SK-N-SH (cell line): ENCODE data around the gene NUAK1. TPM values are rescaled to one million over a fixed set of nuclear protein-coding genes. Genes with fewer than 3 reads are reported as not detected.

Source experiments
- CTCF ChIA-PET: fragments of 300-600, 350-600 bp; formaldehyde crosslinking; extraction: SDS; loops from one replicate; lab custom pipeline; 2021; lab: Yijun Ruan, JAX
- POLR2A ChIA-PET: fragments of 350-600 bp; sonication (Branson Sonifier 250); formaldehyde crosslinking; extraction: SDS; loops from one replicate; lab custom pipeline; 2020; ENCODE audit warnings: antibody characterized with exemption, inconsistent platforms; lab: Yijun Ruan, JAX
- DNase-seq: peaks from one replicate; pipeline ENCODE4 v3.0.0; 2012
- H2AFZ ChIP-seq: fragments of 200-600 bp; sonication (generic); 2 replicates; pipeline ENCODE4 v1.8.1; 2016; ENCODE audit warnings: antibody characterized with exemption, mild to moderate bottlenecking, low read depth
- H3F3A ChIP-seq: fragments of 200-600 bp; sonication (generic); replicated peaks from 2 replicates; pipeline ENCODE3; 2016; ENCODE audit warnings: antibody characterized with exemption, mild to moderate bottlenecking; ENCODE audit not compliant: insufficient read depth
- H3K27ac ChIP-seq, 2 experiments: fragments of 200-500 bp in 1 of 2; fragments of 200-600 bp in 1 of 2; sonication (Bioruptor generic) in 1 of 2; sonication (generic), shearing (Covaris generic) in 1 of 2; 2 replicates each; pipeline versions ENCODE4 v1.5.1 to v1.6.1; 2014 to 2016; ENCODE audit warnings: low read depth in 2 of 2, inconsistent platforms in 1 of 2, low read length in 1 of 2, mild to moderate bottlenecking in 1 of 2, mixed read lengths in 1 of 2
- H3K27me3 ChIP-seq: fragments of 200-600 bp; sonication (generic), shearing (Covaris generic); 2 replicates; pipeline ENCODE4 v1.6.1; 2016; ENCODE audit warnings: mixed run types; ENCODE audit not compliant: insufficient read depth
- H3K36me3 ChIP-seq, 2 experiments: fragments of 200-500 bp in 1 of 2; fragments of 200-600 bp in 1 of 2; sonication (Bioruptor generic) in 1 of 2; sonication (generic) in 1 of 2; replicated peaks in 1 of 2; 2 replicates each; pipeline versions ENCODE3 to v1.5.1; 2014 to 2016; ENCODE audit warnings: low read length in 1 of 2, mild to moderate bottlenecking in 1 of 2; ENCODE audit not compliant: insufficient read depth in 2 of 2, control insufficient read depth in 1 of 2
- H3K4me1 ChIP-seq, 2 experiments: fragments of 200-500 bp in 1 of 2; fragments of 200-600 bp in 1 of 2; sonication (Bioruptor generic) in 1 of 2; sonication (generic), shearing (Covaris generic) in 1 of 2; 2 replicates each; pipeline versions ENCODE4 v1.5.1 to v1.6.1; 2014 to 2016; ENCODE audit warnings: low read depth in 1 of 2, low read length in 1 of 2, mixed run types in 1 of 2; ENCODE audit not compliant: insufficient read depth in 2 of 2, control insufficient read depth in 1 of 2
- H3K4me2 ChIP-seq: fragments of 200-600 bp; sonication (generic), shearing (Covaris generic); 2 replicates; pipeline ENCODE4 v1.6.1; 2017; ENCODE audit warnings: mixed run types
- H3K4me3 ChIP-seq, 2 experiments: fragments of 200-500 bp in 1 of 2; fragments of 200-600 bp in 1 of 2; sonication (Bioruptor generic) in 1 of 2; sonication (generic), shearing (Covaris generic) in 1 of 2; 2 replicates each; pipeline versions ENCODE4 v1.5.1 to v1.8.1; 2014 to 2016; ENCODE audit warnings: low read depth in 2 of 2, inconsistent platforms in 1 of 2, low read length in 1 of 2, mild to moderate bottlenecking in 1 of 2, mixed read lengths in 1 of 2, moderate library complexity in 1 of 2
- H3K79me2 ChIP-seq: fragments of 200-600 bp; sonication (generic); 2 replicates; pipeline ENCODE4 v1.8.1; 2017; ENCODE audit warnings: mild to moderate bottlenecking; ENCODE audit not compliant: insufficient read depth
- H3K9ac ChIP-seq: fragments of 200-600 bp; sonication (generic); 2 replicates; pipeline ENCODE4 v1.6.1; 2017; ENCODE audit warnings: mixed run types
- H3K9me2 ChIP-seq: fragments of 200-600 bp; sonication (generic); 2 replicates; pipeline ENCODE4 v1.6.1; 2017; ENCODE audit warnings: mixed run types
- H3K9me3 ChIP-seq: fragments of 200-600 bp; sonication (generic); 2 replicates; pipeline ENCODE4 v1.6.1; 2017; ENCODE audit warnings: mixed run types, mild to moderate bottlenecking, moderate library complexity
- H4K20me1 ChIP-seq: fragments of 200-600 bp; sonication (generic); 2 replicates; pipeline ENCODE4 v1.6.1; 2017; ENCODE audit warnings: mild to moderate bottlenecking, mixed run types; ENCODE audit not compliant: insufficient read depth
- EP300 ChIP-seq, 2 experiments: IDR thresholded peaks; 2 replicates each; pipeline versions ENCODE4 v1.4.0 to v1.6.1; 2012; ENCODE audit warnings: borderline replicate concordance in 1 of 2, low read depth in 1 of 2, low read length in 1 of 2
- FOSL2 ChIP-seq: IDR thresholded peaks from 2 replicates; pipeline ENCODE4 v1.4.0; 2012; ENCODE audit warnings: low read depth, mild to moderate bottlenecking, moderate library complexity, borderline replicate concordance
- FOXJ3 ChIP-seq: sonication (generic); formaldehyde crosslinking; IDR thresholded peaks from 2 replicates; pipeline ENCODE4 v1.5.1; 2020; ENCODE audit warnings: mild to moderate bottlenecking, missing genetic modification reagents
- GABPA ChIP-seq: IDR thresholded peaks from 2 replicates; pipeline ENCODE4 v1.4.0; 2012; ENCODE audit warnings: low read depth, mild to moderate bottlenecking
- GATA2 ChIP-seq: sonication (generic); formaldehyde crosslinking; IDR thresholded peaks from 2 replicates; pipeline ENCODE4 v1.5.0; 2020; ENCODE audit warnings: mild to moderate bottlenecking, missing genetic modification reagents
- MEF2A ChIP-seq: IDR thresholded peaks from 2 replicates; pipeline ENCODE4 v1.4.0; 2012; ENCODE audit warnings: low read depth, borderline replicate concordance
- MXI1 ChIP-seq: IDR thresholded peaks from 2 replicates; pipeline ENCODE4 v1.6.1; 2012; ENCODE audit warnings: mild to moderate bottlenecking, low read depth, low read length, improper control_type of control experiment
- NFIC ChIP-seq: IDR thresholded peaks from 2 replicates; pipeline ENCODE4 v1.4.0; 2012; ENCODE audit warnings: borderline replicate concordance
- NRF1 ChIP-seq: IDR thresholded peaks from 2 replicates; pipeline ENCODE4 v1.6.1; 2012; ENCODE audit warnings: low read depth, mild to moderate bottlenecking, low read length
- PBX3 ChIP-seq: IDR thresholded peaks from 2 replicates; pipeline ENCODE4; 2012
- RCOR1 ChIP-seq: fragments of 150-350 bp; IDR thresholded peaks from 2 replicates; pipeline ENCODE4 v1.6.1; 2017; ENCODE audit warnings: antibody characterized with exemption, low read length
- RFX5 ChIP-seq: IDR thresholded peaks from 2 replicates; pipeline ENCODE4 v1.6.1; 2012; ENCODE audit warnings: mild to moderate bottlenecking, improper control_type of control experiment, low read length
- RXRA ChIP-seq: IDR thresholded peaks from 2 replicates; pipeline ENCODE4 v1.4.0; 2012; ENCODE audit warnings: low read depth, mild to moderate bottlenecking, borderline replicate concordance
- SIN3A ChIP-seq: IDR thresholded peaks from 2 replicates; pipeline ENCODE4 v1.6.1; 2012; ENCODE audit warnings: low read depth, mild to moderate bottlenecking, low read length, moderate library complexity, borderline replicate concordance
- TAF1 ChIP-seq: IDR thresholded peaks from 2 replicates; pipeline ENCODE4 v1.6.1; 2012; ENCODE audit warnings: low read depth, mild to moderate bottlenecking, low read length, moderate library complexity, borderline replicate concordance
- TCF12 ChIP-seq: IDR thresholded peaks from 2 replicates; pipeline ENCODE4 v1.4.0; 2012
- TEAD4 ChIP-seq: IDR thresholded peaks from 2 replicates; pipeline ENCODE4 v1.4.0; 2012; ENCODE audit warnings: mild to moderate bottlenecking, borderline replicate concordance; ENCODE audit not compliant: insufficient read depth
- YY1 ChIP-seq: IDR thresholded peaks from 2 replicates; pipeline ENCODE4 v1.4.0; 2012; ENCODE audit warnings: low read depth, mild to moderate bottlenecking
- WGBS: methylation state at CpG from one replicate; pipeline ENCODE4 v1.1.6; 2017; ENCODE audit warnings: low lambda C conversion rate; 5-methylcytosine and 5-hydroxymethylcytosine counted together
- polyA plus RNA-seq, 3 experiments: library from polyadenylated mRNA; depleted of rRNA; stranded (reverse); fragments of >200 nt; gene quantifications; 2 replicates each; pipeline ENCODE4 v1.2.3, GENCODE V29; 2012
- TF ChIP-seq, protein P1 (sequence below): fragments of 150-350 bp; IDR thresholded peaks from 2 replicates; pipeline ENCODE4 v1.6.1; 2016; ENCODE audit warnings: mild to moderate bottlenecking, low read depth, low read length
- TF ChIP-seq, protein P2 (sequence below): IDR thresholded peaks from 2 replicates; pipeline ENCODE4 v1.6.1; 2012; ENCODE audit warnings: mild to moderate bottlenecking, low read depth, low read length, moderate library complexity

The NUAK1 gene
- polyA plus RNA-seq, 1 of the 3 experiments (the other 2 are of a cell fraction), result 8.1 TPM

- Histone ChIP-seq H3K4me3 (no peak overlapping the region), H3K4me1 (no peaks in the 10 kb centered on the region), H3K27ac (no peak overlapping the region), H3K27me3 (no peaks in the 10 kb centered on the region), H4K20me1 (no peaks in the 10 kb centered on the region), H3K9me3 (no peaks in the 10 kb centered on the region), H2AFZ (no peak overlapping the region), H3K9me2 (no peaks in the 10 kb centered on the region)
- no peak for DNase-seq
- WGBS, result 70% methylated on average over 3 of the region's 3 CpGs
- POLR2A ChIA-PET, result no interaction called here
- no peak for TF ChIP-seq EP300 (IDR thresholded peaks at IDR 0.05; ENCODE audit: borderline replicate concordance in 1 of 2, low read depth in 1 of 2, low read length in 1 of 2)
- TF ChIP-seq, protein P1, sequence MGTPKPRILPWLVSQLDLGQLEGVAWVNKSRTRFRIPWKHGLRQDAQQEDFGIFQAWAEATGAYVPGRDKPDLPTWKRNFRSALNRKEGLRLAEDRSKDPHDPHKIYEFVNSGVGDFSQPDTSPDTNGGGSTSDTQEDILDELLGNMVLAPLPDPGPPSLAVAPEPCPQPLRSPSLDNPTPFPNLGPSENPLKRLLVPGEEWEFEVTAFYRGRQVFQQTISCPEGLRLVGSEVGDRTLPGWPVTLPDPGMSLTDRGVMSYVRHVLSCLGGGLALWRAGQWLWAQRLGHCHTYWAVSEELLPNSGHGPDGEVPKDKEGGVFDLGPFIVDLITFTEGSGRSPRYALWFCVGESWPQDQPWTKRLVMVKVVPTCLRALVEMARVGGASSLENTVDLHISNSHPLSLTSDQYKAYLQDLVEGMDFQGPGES, result no peak
- no peak for TF ChIP-seq MXI1
- no peak for TF ChIP-seq GABPA
- no peak for TF ChIP-seq TCF12
- no peak for TF ChIP-seq FOSL2
- no peak for TF ChIP-seq TEAD4
- TF ChIP-seq, protein P2, sequence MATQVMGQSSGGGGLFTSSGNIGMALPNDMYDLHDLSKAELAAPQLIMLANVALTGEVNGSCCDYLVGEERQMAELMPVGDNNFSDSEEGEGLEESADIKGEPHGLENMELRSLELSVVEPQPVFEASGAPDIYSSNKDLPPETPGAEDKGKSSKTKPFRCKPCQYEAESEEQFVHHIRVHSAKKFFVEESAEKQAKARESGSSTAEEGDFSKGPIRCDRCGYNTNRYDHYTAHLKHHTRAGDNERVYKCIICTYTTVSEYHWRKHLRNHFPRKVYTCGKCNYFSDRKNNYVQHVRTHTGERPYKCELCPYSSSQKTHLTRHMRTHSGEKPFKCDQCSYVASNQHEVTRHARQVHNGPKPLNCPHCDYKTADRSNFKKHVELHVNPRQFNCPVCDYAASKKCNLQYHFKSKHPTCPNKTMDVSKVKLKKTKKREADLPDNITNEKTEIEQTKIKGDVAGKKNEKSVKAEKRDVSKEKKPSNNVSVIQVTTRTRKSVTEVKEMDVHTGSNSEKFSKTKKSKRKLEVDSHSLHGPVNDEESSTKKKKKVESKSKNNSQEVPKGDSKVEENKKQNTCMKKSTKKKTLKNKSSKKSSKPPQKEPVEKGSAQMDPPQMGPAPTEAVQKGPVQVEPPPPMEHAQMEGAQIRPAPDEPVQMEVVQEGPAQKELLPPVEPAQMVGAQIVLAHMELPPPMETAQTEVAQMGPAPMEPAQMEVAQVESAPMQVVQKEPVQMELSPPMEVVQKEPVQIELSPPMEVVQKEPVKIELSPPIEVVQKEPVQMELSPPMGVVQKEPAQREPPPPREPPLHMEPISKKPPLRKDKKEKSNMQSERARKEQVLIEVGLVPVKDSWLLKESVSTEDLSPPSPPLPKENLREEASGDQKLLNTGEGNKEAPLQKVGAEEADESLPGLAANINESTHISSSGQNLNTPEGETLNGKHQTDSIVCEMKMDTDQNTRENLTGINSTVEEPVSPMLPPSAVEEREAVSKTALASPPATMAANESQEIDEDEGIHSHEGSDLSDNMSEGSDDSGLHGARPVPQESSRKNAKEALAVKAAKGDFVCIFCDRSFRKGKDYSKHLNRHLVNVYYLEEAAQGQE, result no peak
- no peak for TF ChIP-seq GATA2
- no peak for TF ChIP-seq SIN3A
- no peak for TF ChIP-seq RCOR1
- TF ChIP-seq TAF1, result no peak
- TF ChIP-seq PBX3, result no peak
- TF ChIP-seq RXRA, result no peak
- TF ChIP-seq NFIC, result no peak
- no peak for TF ChIP-seq RFX5
- no peak for TF ChIP-seq MEF2A
- no peak for TF ChIP-seq FOXJ3 (CRISPR knock-in tag)
- no peak for TF ChIP-seq NRF1
- TF ChIP-seq YY1, result no peak
- TF ChIP-seq, all 33 proteins: peak for 0
- Histone ChIP-seq H3K36me3 (no peaks in the 10 kb centered on the region), H3K4me2 (no peak overlapping the region), H3K79me2 (no peaks in the 10 kb centered on the region), H3K9ac (no peak overlapping the region), H3F3A (no peaks in the 10 kb centered on the region)
- CTCF ChIA-PET, result no interaction called here
Measured at GRCh38 chr12:106176560-106176959, 37.8 kb upstream of the NUAK1 start.
